ENCODE measurements around the gene P4HA3. TPM values are rescaled to one million over a fixed set of nuclear protein-coding genes. Genes with fewer than 3 reads are reported as not detected.
A peak's percentile ranks its signal among the peaks of the same experiment; 100 is the strongest.

The P4HA3 gene
- total and polyA plus RNA-seq, 4 donors = 0.07 to 0.59 (median 0.33) TPM

GRCh38 chr11:74310857-74311256, 583 bp downstream of the P4HA3 start:
- WGBS = 71% methylated on average over 11 of the region's 11 CpGs
- DNase-seq (ENCODE audit: low spot score) = no peak
- no peak for TF ChIP-seq JUND (IDR thresholded peaks at IDR 0.05)
- no peak for TF ChIP-seq RXRA (IDR thresholded peaks at IDR 0.05)
- TF ChIP-seq GABPA (IDR thresholded peaks at IDR 0.05 in 1 of 2, conservative IDR thresholded peaks at IDR 0.05 in 1 of 2) = no peak
- TF ChIP-seq MAX (IDR thresholded peaks at IDR 0.05) = no peak
- TF ChIP-seq HNF4A (conservative IDR thresholded peaks at IDR 0.05) = no peak
- TF ChIP-seq YY1 (IDR thresholded peaks at IDR 0.05) = no peak
- Histone ChIP-seq H3K27me3 (ENCODE audit: control insufficient read depth in 4 of 4, insufficient read depth in 4 of 4, low read length in 3 of 4) (peaks cover 0 to 3% (median 1%) of the 10 kb centered on the region in 4 donors), H3K4me3 (ENCODE audit: low read depth in 1 of 3, low read length in 3 of 3) (peak overlapping the region in 2 of 3 donors; percentile 45 to 57), H3K27ac (ENCODE audit: low read depth in 1 of 2, low read length in 2 of 2) (no peak overlapping the region), H3K36me3 (ENCODE audit: control insufficient read depth in 4 of 4, insufficient read depth in 3 of 4, low read depth in 1 of 4, low read length in 3 of 4) (no peaks in the 10 kb centered on the region), H3K4me1 (ENCODE audit: control insufficient read depth in 4 of 4, insufficient read depth in 4 of 4, low read length in 3 of 4) (peaks cover 3 to 7% (median 4%) of the 10 kb centered on the region in 4 donors), H3K9me3 (ENCODE audit: control insufficient read depth in 4 of 4, low read length in 3 of 4) (peaks cover 0 to 2% (median 1%) of the 10 kb centered on the region in 4 donors), H3K9ac (ENCODE audit: low read depth in 1 of 2, low read length in 2 of 2) (no peak overlapping the region)

GRCh38 chr11:74307434-74307833, 4.0 kb downstream of the P4HA3 start:
- no peaks in the 10 kb centered on the region for H3K9me3 ChIP-seq (ENCODE audit: control insufficient read depth in 4 of 4, low read length in 3 of 4)
- H3K27ac ChIP-seq (ENCODE audit: low read depth in 1 of 2, low read length in 2 of 2) = no peak overlapping the region
- no peak for DNase-seq (ENCODE audit: low spot score)
- TF ChIP-seq TAF1 (conservative IDR thresholded peaks at IDR 0.05) (no peak), RAD21 (IDR thresholded peaks at IDR 0.05) (no peak), ATF3 (IDR thresholded peaks at IDR 0.05) (no peak), SP1 (IDR thresholded peaks at IDR 0.05) (no peak), NR2F2 (IDR thresholded peaks at IDR 0.05) (no peak), GABPA (IDR thresholded peaks at IDR 0.05 in 1 of 2, conservative IDR thresholded peaks at IDR 0.05 in 1 of 2) (no peak), FOXA1 (IDR thresholded peaks at IDR 0.05) (no peak), HNF4A (conservative IDR thresholded peaks at IDR 0.05) (no peak), ZBTB33 (IDR thresholded peaks at IDR 0.05) (no peak), CTCF (IDR thresholded peaks at IDR 0.05; ENCODE audit: low read depth, low read length, missing input control) (no peak), JUND (IDR thresholded peaks at IDR 0.05) (no peak), EGR1 (IDR thresholded peaks at IDR 0.05; ENCODE audit: low read depth in 2 of 2) (no peak)
- H3K27me3 ChIP-seq (ENCODE audit: control insufficient read depth in 4 of 4, insufficient read depth in 4 of 4, low read length in 3 of 4) = peaks cover 0 to 3% (median 1%) of the 10 kb centered on the region in 4 donors
- H3K9ac ChIP-seq (ENCODE audit: low read depth in 1 of 2, low read length in 2 of 2) = no peak overlapping the region
- H3K4me3 ChIP-seq (ENCODE audit: low read depth in 1 of 3, low read length in 3 of 3) = no peak overlapping the region
- 29% methylated on average over 1 of the region's 1 CpG for WGBS
- H3K4me1 ChIP-seq (ENCODE audit: control insufficient read depth in 4 of 4, insufficient read depth in 4 of 4, low read length in 3 of 4) = peaks cover 3 to 7% (median 4%) of the 10 kb centered on the region in 4 donors
- no peaks in the 10 kb centered on the region for H3K36me3 ChIP-seq (ENCODE audit: control insufficient read depth in 4 of 4, insufficient read depth in 3 of 4, low read depth in 1 of 4, low read length in 3 of 4)
